Astrocyte of the spinal cord (primary cell): ENCODE results near the gene LVRN.

ENCODE experiments used
- DNase-seq: peaks from one replicate; pipeline ENCODE4 v3.0.0; 2011; ENCODE audit warnings: low read depth, low spot score
- H3K4me3 ChIP-seq: 2 replicates; pipeline ENCODE4 v1.5.1; 2011; ENCODE audit warnings: low read depth, mild to moderate bottlenecking, low read length, moderate library complexity
- in situ Hi-C: cut with HindIII; loops from 2 replicates; pipeline ENCODE4 v1.10.0; 2017; ENCODE audit warnings: low sequenced_read_pairs
- TF ChIP-seq, protein P1 (sequence below): IDR thresholded peaks from 2 replicates; pipeline ENCODE4 v1.5.1; 2012; ENCODE audit warnings: low read depth, mild to moderate bottlenecking, low read length, inconsistent platforms

The LVRN gene

DNA sequence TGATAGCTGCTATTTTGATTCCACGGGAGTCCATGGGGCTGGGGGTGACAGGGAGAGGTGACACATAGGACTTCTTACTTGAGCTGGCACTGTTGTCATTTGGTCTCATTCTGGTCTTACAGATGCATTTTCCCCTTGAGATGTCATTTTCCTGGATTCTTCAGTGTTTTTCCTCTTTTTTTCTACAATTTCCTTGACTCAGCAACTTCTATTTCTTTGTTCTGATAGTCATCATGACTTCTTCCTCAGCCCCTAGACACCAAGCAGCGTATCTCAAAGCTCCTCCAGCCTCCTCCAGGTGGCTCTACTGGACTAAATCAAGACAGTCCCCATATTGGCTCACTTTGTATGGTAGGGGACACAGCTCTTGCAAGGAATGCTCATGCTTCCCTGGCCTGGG lies 16.5 kb downstream of the LVRN start:
- TF ChIP-seq, protein P1, sequence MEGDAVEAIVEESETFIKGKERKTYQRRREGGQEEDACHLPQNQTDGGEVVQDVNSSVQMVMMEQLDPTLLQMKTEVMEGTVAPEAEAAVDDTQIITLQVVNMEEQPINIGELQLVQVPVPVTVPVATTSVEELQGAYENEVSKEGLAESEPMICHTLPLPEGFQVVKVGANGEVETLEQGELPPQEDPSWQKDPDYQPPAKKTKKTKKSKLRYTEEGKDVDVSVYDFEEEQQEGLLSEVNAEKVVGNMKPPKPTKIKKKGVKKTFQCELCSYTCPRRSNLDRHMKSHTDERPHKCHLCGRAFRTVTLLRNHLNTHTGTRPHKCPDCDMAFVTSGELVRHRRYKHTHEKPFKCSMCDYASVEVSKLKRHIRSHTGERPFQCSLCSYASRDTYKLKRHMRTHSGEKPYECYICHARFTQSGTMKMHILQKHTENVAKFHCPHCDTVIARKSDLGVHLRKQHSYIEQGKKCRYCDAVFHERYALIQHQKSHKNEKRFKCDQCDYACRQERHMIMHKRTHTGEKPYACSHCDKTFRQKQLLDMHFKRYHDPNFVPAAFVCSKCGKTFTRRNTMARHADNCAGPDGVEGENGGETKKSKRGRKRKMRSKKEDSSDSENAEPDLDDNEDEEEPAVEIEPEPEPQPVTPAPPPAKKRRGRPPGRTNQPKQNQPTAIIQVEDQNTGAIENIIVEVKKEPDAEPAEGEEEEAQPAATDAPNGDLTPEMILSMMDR: no peak
- no peak for DNase-seq
- in situ Hi-C loops: no loop called here

DNA sequence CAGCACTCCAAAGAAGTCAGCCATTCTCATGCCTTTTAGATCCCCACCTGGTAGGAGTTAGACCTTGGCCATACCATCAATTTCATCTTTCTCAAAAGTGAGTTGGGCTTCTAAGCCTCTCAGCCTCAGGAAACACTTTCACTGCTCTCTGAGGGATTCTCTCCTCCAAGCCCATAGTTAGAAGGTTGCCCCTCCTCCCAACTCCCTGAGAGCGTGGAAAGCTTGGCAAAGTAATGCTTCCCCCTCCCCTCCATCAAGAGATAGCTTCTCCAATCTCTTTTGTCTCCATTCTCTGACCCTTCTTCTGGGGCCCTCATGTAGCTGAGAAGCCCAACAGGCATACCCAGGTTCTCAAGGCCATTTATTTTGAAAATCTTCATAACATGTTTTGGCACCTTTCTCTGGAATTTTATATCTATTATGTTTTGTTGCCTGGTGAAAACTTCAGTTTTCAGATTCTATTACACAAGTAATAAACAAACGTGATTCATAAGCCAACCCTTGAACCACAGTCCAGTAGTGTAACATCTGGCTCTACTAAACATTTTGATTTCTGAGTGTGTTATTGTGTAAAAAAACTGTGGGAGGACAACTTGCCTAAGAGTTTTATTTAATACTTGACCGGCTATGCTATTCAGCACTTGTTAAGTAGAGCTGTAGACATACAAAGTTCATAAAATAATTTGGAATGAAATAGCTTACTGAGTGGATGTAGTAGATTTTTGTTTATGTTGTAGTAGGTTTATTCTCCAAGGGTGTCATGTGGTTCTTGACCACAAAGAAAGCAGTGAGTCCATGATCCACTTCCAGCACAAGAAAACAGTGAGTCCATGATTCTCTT lies 17.1 kb downstream of the LVRN start:
- TF ChIP-seq, protein P1: no peak
- in situ Hi-C loops: no loop called here
- no peak for DNase-seq
- no peak overlapping the region for H3K4me3 ChIP-seq

More for the DNA sequence above, 16.5 kb downstream of the LVRN start:
- no peak overlapping the region for H3K4me3 ChIP-seq

DNA sequence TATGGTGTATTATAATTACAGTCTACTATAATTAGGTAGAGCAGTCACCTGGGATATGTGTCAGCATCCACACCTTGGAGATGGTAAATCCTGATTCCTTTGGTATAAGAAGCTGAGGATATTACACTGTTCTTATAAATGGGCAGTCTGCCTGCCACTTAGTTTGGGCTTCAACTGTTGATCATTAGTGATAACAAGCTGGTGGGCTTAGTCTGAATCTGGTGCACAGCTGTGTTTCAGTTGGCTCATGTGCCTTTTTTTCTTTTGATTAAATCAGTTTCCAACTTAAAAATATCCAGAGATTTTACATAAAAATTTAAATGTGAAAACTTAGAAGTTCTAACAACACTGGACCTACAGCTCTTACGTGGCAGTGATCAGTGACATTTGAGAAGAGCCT lies 21.2 kb downstream of the LVRN start:
- in situ Hi-C loops: no loop called here
- no peak for DNase-seq
- TF ChIP-seq, protein P1: no peak

DNA sequence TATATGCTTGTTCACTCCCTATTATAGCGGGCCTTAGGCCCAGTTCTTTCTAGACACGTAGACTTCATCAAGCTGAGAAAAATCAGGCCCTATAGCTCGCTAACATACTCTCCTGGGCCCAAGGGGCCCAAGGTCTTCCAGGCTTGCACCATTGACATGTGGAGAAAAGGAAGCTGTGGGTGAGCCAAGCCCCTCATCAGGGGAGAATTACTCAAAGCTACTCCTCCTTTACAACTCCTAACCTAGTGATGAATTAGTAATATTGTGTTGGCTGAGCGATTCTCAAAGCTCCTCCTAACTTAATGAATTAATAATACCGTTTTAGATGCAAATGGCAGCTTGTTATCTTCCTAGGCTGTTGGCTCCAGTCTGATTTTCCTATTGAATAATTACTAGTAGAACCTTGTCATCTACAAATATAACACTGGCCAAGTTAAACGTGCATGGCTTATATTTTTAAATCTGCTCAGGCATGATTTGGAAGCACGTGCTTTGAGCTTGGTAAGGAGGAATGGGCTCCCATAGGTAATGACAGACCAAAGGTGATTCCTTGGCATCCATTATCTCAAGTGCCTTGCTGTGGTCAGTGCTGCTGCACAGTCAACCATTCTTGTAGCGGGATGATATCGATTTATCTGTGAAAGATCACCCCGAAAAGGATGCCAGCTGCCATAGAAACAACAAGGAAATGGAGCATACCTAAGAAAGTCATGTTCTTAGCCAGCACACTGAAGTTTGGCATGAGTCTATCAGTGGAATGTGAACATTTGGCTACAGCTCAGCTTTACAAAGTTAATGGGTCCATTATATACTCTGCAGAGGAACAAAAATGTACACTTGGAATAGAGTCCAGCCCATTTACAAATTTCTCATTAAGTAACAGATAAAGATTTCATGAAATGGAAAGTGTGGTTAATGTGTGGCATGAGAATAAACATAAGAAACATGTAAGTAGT lies 23.8 kb downstream of the LVRN start:
- TF ChIP-seq, protein P1: no peak
- no peak overlapping the region for H3K4me3 ChIP-seq
- peak; percentile 72 for DNase-seq
- in situ Hi-C loops: no loop called here

More for the DNA sequence above, 21.2 kb downstream of the LVRN start:
- no peak overlapping the region for H3K4me3 ChIP-seq

DNA sequence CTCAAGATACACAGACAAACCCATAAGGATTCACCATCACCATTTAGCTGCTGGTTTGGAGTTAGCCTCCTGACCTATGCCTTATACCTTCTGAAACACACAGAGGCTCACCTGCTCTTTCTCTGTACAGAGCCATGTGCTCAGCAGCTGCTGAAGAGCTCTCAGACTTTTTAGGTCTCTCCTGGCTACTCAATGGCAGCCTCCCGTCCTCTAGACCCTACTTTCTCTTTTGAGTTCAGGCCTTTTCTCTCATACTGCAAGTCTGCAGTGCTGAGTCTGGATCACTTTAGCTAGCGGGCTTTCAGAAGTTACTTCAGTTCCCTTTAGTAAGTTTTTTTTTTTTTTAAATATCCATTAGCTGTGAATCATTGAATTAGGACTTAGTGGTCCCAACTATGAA lies 25.7 kb downstream of the LVRN start:
- no peak for DNase-seq
- in situ Hi-C loops: no loop called here
- TF ChIP-seq, protein P1: no peak
- H3K4me3 ChIP-seq: no peak overlapping the region

DNA sequence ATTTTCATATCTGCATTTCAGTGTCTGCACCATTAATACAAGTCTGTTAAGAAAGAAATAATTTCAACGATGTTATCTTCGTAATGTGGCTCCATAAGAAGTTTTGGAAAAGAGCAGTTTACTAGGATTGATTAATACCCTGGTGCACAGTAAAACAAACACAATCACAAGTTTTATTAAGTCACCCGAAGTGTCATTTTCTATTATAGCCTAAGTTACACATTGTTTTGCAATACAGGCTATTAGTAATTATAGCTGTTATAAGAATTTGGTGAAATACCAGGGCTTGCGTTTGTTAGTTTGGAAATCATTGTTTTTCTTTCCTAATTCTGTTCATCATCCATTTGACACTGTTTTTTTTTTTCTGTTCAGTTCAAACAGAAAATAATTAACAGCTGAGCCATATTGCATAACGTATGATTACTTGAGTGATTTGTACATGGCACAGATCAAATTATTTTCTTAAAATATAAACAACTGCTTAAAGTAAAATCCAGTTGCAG lies 30.6 kb downstream of the LVRN start:
- no peak for DNase-seq
- in situ Hi-C loops: no loop called here
- H3K4me3 ChIP-seq: no peak overlapping the region
- TF ChIP-seq, protein P1: no peak
